SHP77 treated with DMSO at 0.1 percent for 48 hours (cell line): ENCODE results near the gene CFAP70.

Experiments
- DNase-seq: peaks from one replicate; lab custom pipeline; 2025; lab: John Stamatoyannopoulos, UW

The CFAP70 gene

GRCh38 chr10:73252445-73253224 is 106.0 kb downstream of the CFAP70 start, which contains the start of gene MRPS16:
TSS of gene MRPS16 (minus strand) at chr10:73252644. CDS start at chr10:73252482, 162 bp downstream.
- DNase-seq: peak; percentile 68

- no peak for DNase-seq
Measured at GRCh38 chr10:73251683-73252444, 106.8 kb downstream of the CFAP70 start.

GRCh38 chr10:73248259-73248724 is 110.4 kb downstream of the CFAP70 start:
- no peak for DNase-seq

- DNase-seq: no peak
Measured at GRCh38 chr10:73247509-73248258, 111.0 kb downstream of the CFAP70 start.

GRCh38 chr10:73246646-73247508 is 111.8 kb downstream of the CFAP70 start, which contains the start of gene DNAJC9:
TSS of gene DNAJC9 (minus strand) at chr10:73247255. CDS start at chr10:73247189, 66 bp downstream.
- peak; percentile 58 for DNase-seq

GRCh38 chr10:73246322-73246645 is 112.4 kb downstream of the CFAP70 start:
- no peak for DNase-seq

GRCh38 chr10:73244866-73245477 is 113.7 kb downstream of the CFAP70 start:
- DNase-seq: no peak

GRCh38 chr10:73239908-73240307 is 118.8 kb downstream of the CFAP70 start:
- no peak for DNase-seq

GRCh38 chr10:73238990-73239566 is 119.6 kb downstream of the CFAP70 start:
- DNase-seq: no peak

- no peak for DNase-seq
Measured at GRCh38 chr10:73234695-73235094, 124.0 kb downstream of the CFAP70 start.

GRCh38 chr10:73233883-73234282 is 124.8 kb downstream of the CFAP70 start:
- DNase-seq: no peak

- DNase-seq: no peak
Measured at GRCh38 chr10:73232887-73233286, 125.8 kb downstream of the CFAP70 start.

GRCh38 chr10:73229567-73229966 is 129.1 kb downstream of the CFAP70 start:
- no peak for DNase-seq

GRCh38 chr10:73228247-73228646 is 130.4 kb downstream of the CFAP70 start:
- no peak for DNase-seq

- no peak for DNase-seq
Measured at GRCh38 chr10:73226663-73227062, 132.0 kb downstream of the CFAP70 start.

- DNase-seq: no peak
Measured at GRCh38 chr10:73225518-73225917, 133.1 kb downstream of the CFAP70 start.

GRCh38 chr10:73220989-73221388 is 137.7 kb downstream of the CFAP70 start:
- no peak for DNase-seq

- DNase-seq: no peak
Measured at GRCh38 chr10:73219384-73219783, 139.3 kb downstream of the CFAP70 start.

GRCh38 chr10:73218431-73219191 is 140.1 kb downstream of the CFAP70 start:
- no peak for DNase-seq

- DNase-seq: no peak
Measured at GRCh38 chr10:73217628-73218027, 141.0 kb downstream of the CFAP70 start.
